ENCODE results near the gene CSKMT.
"Not testable (repeated sequence)": the region's sequence is repeated elsewhere in the genome, so short reads cannot be mapped to it uniquely, and the experiment has no call there.

CSKMT gene

DNA sequence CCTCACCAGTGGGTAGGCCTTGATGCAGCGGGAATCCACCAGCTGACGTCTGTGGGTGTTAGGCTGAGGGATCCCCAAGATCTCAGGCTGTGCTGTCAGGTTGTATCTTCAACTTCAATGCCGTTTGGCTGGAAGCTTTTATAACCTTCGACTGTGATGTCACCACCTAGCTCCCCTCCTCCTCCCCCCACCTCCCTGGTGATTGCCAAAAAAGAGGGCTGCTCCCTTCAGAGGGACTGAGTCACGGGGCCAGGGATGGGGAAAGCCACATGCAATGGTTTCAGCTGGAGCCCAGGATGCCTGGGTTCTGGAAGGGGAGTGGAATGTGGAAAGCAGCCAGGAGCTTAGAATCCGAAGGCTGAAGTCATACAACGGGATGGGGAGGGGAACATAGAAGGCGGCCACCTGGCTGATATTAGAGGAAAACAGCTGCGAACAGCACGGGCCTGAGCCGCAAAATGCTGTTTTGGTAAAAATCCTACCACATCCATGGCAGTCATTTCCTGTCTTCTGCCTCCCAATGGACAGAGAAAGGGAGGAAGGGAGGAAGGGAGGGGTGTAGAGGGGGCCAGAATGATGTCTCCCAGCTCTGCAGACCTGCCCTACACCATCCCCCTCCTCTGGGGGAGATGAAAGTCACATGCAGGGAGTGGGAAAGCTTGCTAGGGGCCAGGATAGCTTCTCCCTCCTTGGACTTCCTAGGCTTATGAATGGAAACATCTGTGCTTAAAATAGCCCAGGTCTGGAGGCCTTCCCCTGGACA, 24.5 kb downstream of the CSKMT start, which contains the start of gene LRRN4CL:
Gene LRRN4CL, minus strand, starts transcription at position 110 of the 763 bp plus-strand sequence. CDS start 1,022 bp downstream, outside the sequence.
- DNase-seq = peak in 2 of 14 donors; percentile 19 to 32

GRCh38 chr11:62693624-62694023, 28.5 kb downstream of the CSKMT start:
- DNase-seq = not testable (repeated sequence)

DNA sequence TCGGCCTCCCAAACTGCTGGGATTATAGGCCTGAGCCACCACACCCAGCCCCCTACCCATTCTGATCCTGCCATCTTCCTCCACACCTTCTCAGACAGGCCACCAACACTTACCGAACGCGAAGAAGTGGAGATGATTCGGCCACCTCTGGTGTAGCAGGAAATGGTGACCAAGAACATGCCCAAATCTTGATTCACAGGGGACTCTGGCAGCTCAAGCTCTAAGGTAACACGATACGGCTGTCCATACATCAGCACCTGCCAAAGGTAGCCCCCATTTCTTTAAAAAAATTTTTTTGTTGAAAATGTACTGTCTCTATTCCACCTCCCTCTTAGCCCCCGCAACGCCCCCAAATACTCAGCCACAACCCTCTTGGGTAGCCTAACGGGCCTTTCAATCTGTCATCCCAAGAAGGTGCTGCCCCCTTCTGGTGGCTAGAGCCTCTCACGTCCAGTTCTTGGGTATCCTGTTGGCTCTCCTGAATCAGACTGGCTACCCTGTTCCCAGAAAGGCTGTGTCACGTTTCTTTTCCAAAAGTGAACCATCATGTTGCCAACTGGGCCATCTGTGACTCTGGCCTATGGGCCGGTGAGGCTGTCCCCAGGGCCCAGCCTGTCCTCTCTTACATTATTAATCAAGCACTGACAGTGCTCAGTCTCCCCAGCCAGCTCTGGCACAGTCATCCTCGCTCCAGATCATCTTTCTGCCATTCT, 29.5 kb downstream of the CSKMT start:
- peak in 13 of 14 donors; percentile 3 to 91 (median 40) for DNase-seq

DNA sequence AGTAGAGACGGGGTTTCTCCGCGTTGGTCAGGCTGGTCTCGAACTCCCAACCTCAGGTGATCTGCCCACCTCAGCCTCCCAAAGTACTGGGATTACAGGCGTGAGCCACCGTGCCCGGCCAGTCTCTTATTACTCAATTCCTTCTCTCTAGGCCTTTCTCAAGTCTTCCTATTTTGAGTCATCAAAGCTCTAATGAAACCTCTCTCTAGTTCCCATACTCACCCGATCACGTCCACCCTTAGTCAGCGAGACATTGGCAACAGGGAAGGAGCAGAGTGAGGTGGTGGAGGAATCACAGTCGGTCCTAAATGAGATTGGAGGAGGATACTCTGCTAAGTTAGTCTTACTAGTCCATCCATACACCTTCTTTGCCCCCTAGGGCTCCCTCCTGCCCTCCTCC, 37.1 kb downstream of the CSKMT start:
- no peak for DNase-seq

DNA sequence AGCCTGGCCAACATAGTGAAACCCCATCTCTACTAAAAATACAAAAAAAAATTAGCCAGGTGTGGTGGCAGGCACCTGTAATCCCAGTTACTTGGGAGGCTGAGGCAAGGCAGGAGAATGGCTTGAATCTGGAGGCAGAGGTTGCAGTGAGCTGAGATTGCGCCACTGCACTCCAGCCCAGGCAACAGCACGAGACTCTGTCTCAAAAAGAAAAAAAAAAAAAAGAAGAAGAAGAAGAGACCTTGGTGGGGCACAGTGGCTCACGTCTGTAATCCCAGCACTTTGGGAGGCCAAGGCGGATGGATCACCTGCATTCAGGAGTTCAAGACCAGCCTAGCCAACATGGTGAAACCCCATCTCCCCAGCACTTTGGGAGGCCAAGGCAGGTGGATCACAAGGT, 38.8 kb downstream of the CSKMT start:
- DNase-seq = not testable (repeated sequence)

DNA sequence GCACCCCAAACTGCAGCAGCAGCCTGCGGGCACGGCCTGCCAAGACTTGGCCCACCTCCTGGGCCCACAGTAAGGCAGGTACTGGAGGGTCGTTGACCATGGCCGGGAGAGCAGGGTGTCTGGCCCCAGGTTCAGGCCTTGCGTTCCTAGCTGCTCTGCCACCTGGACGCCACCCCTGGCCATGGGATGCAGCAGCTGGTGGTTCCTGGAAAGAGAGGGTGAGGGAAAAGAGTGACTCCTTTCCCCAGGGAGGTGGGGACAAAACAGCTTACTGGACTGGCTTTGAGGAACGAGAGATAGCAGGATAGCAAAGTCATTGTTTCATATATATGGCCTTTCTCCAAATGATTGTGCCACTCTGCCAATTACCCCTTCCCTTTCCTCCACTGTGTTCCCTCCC, 40.3 kb downstream of the CSKMT start:
- DNase-seq = no peak

- DNase-seq = peak; percentile 42 to 96 (median 90)
Measured at GRCh38 chr11:62705880-62706849, 41.1 kb downstream of the CSKMT start.

DNA sequence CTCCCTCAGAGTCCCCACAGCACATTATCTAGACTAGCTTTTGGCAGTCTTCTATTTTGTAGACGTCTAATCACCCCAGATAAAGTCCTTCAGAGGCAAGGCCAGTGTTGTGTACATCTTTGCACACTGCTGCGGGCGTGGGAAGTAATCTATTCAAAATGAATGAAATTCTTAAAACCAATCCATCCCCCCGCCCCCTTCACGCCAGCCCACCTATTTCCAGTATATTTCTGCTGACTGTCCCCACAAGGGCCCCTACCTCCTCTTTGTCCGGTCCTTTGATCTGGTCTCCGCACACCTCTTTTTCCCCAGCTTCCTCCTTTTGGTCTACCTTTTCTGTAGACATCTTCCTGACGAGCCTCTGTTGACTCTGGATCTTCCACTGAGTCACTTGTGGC, 41.7 kb downstream of the CSKMT start:
- DNase-seq = peak in 2 of 14 donors; percentile 35 to 51

DNA sequence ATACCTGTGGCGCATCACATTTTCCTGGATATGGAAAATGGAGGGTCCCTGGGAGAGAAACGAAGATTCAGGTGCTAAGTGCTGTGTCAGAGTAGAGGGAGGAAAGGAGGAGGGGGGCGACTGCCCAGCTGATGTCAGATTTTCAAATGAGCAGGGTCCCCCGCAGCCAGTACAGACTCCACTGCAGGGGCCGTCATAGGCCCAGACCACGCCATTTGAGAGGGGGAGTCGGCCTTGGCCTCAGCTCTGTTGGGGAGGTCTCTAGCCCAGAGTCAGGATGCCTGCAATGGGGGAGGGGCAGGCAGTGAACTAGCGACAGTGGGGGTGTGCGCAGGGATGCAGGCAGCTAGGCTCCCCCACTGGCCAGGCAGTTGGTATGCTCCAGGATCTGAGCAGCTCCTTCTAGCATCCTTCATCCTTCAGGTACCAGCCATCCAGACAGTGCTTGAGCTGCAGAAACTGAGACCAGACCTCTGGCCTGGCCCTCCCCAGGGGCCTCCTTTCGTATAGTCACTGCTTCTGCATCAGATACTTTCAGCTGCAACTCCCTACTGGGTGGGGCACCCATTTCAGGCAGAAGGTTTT, 42.3 kb downstream of the CSKMT start, which contains the start of the genes BSCL2 and GNG3:
Gene BSCL2, minus strand, starts transcription at position 148 of the 585 bp plus-strand sequence. CDS start 229 bp downstream, outside the sequence.
Gene GNG3, plus strand, starts transcription at position 400 of the 585 bp plus-strand sequence. CDS start 620 bp downstream, outside the sequence.
- DNase-seq = peak in 12 of 14 donors; percentile 8 to 99 (median 51)

DNA sequence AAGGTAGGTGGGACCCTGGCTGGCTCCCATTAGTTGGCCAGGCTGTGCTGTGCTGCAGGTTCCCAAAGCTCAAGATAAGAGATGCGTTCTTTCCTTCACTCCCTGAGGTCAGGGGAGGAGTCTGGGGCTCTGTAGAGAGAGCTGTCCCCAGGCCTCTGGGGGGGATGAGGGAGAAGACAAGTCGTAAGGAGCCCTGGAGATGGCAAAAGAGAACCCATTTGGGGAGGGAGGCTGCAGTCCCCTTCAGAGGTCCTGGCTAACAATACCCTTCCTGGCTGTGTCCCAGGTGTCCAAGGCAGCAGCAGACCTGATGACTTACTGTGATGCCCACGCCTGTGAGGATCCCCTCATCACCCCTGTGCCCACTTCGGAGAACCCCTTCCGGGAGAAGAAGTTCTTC, 43.3 kb downstream of the CSKMT start:
- no peak for DNase-seq

DNA sequence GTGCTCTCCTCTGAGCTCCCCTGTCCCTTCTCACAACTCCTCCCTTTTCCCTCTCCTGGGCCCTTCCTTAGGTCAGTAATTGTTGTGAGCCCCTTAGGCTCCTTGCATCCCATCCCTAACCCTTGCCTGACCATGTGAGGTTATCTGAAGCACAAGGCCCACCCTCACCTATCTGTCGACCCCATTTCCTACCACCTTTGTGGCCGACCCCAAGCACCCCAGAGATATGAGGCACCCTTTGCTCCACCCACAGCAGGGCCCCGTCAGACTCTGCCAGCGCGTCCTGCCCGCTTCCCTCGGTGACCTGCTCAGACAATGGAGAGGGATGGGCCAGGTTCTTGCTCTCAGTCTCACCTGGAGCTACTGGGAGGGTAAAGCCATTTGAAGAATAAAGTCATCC, 43.7 kb downstream of the CSKMT start:
- DNase-seq = peak in 2 of 14 donors; percentile 54 to 60

GRCh38 chr11:62709247-62710000, 44.3 kb downstream of the CSKMT start:
- DNase-seq = peak; percentile 64 to 96 (median 91)

- peak in 3 of 14 donors; percentile 45 to 64 (median 61) for DNase-seq
Measured at GRCh38 chr11:62710001-62710345, 44.9 kb downstream of the CSKMT start.

DNA sequence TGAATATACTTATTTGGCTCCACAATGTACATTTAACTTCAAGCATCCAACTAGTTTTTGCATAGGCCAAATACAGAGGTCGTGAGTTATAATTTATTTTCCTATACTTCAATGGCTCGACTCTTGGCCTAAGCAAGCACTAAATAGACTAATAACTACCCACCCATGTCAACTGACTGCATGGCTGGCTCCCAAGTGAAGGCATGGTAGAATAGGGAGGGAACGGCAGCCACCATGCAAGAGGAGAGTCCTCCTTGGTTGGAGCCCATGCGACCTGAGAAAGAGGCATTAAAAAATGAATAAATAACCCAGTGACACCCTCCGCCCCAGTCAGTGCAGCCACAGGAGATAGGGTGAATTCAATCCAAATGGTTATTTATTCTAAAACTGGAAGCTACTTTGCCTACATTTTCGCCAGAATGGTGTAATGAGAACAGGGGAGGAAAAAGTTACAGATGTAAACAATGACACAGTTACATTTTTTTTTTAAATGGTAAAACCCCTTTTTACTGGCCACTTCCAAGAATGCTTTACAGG, 47.2 kb downstream of the CSKMT start:
- no peak for DNase-seq

DNA sequence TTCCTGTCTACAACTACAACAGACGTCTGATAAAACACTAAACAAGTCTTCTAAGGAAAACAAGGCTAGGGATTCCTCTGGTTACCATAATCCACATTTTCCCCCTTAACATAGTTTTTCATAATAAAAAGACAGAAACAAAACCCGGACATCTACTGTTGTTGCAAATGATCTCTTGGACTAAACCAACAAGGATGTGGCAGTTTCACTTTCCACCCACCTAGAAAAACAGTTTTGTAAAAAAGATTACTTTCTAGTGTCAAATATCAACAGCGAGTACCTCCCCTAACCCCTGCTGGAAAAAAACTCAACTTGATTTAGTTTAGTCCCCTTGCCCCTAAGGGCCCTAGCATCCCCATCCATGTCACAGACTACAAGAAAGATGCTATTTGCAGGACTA, 47.7 kb downstream of the CSKMT start:
- DNase-seq = no peak

GRCh38 chr11:62713343-62713742, 48.2 kb downstream of the CSKMT start:
- DNase-seq = no peak

- no peak for DNase-seq
Measured at GRCh38 chr11:62715150-62716130, 50.3 kb downstream of the CSKMT start.

- no peak for DNase-seq
Measured at GRCh38 chr11:62716206-62716605, 51.1 kb downstream of the CSKMT start.

DNA sequence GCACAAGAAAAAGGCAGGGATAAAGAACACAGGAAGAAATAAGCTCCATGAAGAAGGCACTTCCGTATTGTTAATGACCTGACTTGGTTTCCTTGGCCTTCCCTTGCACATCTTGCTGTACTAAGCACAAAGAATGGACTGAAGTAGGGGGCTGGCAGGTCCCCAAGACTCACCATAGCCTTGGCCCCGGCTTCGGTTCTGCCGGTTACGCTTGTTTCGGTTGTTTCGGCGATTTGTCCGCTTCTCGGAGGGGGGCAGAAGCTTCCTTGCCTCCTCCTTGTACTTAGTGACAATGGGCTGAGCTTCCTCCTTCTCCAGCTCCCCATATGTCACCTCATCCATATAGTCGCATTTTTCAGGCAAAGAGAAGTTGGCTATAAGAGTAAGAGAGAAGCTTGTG, 51.7 kb downstream of the CSKMT start:
- peak in 2 of 14 donors; percentile 0 to 5 for DNase-seq

Measured in C1 segment of cervical spinal cord (tissue), 14 donors.